ENCODE measurements around the gene IL17REL. TPM values are rescaled to one million over a fixed set of nuclear protein-coding genes. Genes with fewer than 3 reads are reported as not detected.

The IL17REL gene
- total RNA-seq, 1 experiment from 2014 or later, result not detected

DNA sequence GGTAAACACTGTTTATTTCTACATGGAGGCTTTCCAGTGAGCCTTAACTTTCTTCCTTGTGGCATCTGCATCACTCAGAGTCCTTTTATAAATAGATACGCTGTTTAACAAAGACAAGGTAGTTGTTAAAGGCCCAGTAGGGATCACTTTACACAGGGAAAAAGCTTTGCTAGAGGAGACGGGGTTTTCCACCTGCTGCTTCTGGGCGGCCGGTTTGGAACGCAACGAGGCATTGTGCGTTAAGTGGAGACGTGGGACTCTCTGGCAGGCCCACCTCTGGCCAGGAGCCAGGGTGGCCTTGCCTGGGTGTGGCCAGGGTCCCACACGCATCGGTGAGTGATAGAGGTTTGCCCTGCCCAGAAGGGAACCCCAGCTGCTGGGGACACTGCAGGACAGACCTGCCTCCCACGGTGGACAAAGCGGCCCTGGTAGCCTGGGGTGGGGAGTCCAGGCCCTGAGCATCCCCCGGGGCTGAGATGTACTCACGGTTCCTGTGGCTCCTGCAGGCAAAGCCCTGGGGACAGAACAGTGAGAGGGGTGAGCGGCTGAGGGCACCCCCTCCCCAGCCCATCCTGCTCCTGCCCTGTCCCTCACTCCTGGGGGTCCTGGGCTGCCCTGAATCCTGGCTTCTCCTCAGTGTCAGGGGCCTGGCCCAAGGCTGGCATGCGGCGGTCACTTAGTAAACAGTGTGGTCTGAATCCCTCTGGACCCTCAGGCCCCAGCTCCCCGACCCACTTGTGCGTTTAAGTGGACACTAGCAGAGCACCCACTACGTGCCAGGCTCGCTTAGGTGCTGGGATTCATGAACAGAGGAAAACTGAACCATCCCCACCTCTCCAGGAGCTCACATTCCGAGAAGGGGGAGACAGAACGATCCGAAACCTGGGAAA is 4.2 kb downstream of the IL17REL start:
- Histone ChIP-seq H3K27ac (no peak overlapping the region), H3K27me3 (peaks cover 38% of the 10 kb centered on the region), H3K4me1 (no peaks in the 10 kb centered on the region), H3K36me3 (no peaks in the 10 kb centered on the region), H3K9me3 (replicated peaks) (0 out of 2 replicates have a peak, but pooled peaks cover 2% of the 10 kb centered on the region), H3K4me3 (no peak overlapping the region)
- DNase-seq, result no peak

- H3K27me3 ChIP-seq, result peaks cover 34% of the 10 kb centered on the region
- DNase-seq, result no peak
- H3K27ac ChIP-seq, result no peak overlapping the region
- H3K4me1 ChIP-seq, result no peaks in the 10 kb centered on the region
- no peak overlapping the region for H3K4me3 ChIP-seq
- H3K9me3 ChIP-seq (replicated peaks), result 0 out of 2 replicates have a peak, but pooled peaks cover 2% of the 10 kb centered on the region
- no peaks in the 10 kb centered on the region for H3K36me3 ChIP-seq
Measured at GRCh38 chr22:50007057-50007511, 5.5 kb downstream of the IL17REL start.

GRCh38 chr22:50004918-50005317 is 7.6 kb downstream of the IL17REL start:
- peaks cover 21% of the 10 kb centered on the region for H3K27me3 ChIP-seq
- H3K27ac ChIP-seq, result no peak overlapping the region
- no peak overlapping the region for H3K4me3 ChIP-seq
- DNase-seq, result no peak
- no peaks in the 10 kb centered on the region for H3K36me3 ChIP-seq
- no peaks in the 10 kb centered on the region for H3K4me1 ChIP-seq
- 0 out of 2 replicates have a peak, but pooled peaks cover 2% of the 10 kb centered on the region for H3K9me3 ChIP-seq (replicated peaks)

DNA sequence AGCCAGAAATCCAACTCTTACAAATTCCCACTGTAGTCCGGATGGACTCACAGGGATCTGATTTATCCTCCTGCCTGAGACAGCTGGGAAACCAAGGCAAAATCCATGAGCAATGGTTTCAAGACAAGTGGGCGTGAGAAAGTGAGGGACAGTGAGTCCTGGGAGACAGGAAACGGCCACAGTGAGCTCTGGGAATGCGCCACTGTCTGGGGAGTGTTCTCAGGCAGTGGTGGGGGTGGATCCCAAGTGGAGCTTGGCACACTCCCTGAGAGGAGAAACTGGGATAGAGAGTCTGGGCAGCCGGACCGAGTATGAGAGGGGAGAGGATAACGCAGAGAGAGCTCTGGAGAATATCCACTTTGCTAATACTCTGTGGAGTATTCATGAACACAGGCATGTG is 9.8 kb downstream of the IL17REL start:
- no peaks in the 10 kb centered on the region for H3K36me3 ChIP-seq
- no peak for DNase-seq
- H3K4me3 ChIP-seq, result no peak overlapping the region
- H3K27ac ChIP-seq, result no peak overlapping the region
- no peaks in the 10 kb centered on the region for H3K4me1 ChIP-seq
- H3K27me3 ChIP-seq, result peaks cover 11% of the 10 kb centered on the region; the same call in 1 of the 2 replicates
- H3K9me3 ChIP-seq (replicated peaks), result 0 out of 2 replicates have a peak, but pooled peaks cover 2% of the 10 kb centered on the region

- Histone ChIP-seq H3K4me1 (no peaks in the 10 kb centered on the region), H3K9me3 (replicated peaks) (0 out of 2 replicates have a peak, but pooled peaks cover 2% of the 10 kb centered on the region), H3K36me3 (no peaks in the 10 kb centered on the region), H3K27me3 (0 out of 2 replicates have a peak, but pooled peaks cover 4% of the 10 kb centered on the region), H3K27ac (no peak overlapping the region), H3K4me3 (no peak overlapping the region)
- peak; percentile 14 to 47 for DNase-seq
Measured at GRCh38 chr22:50001388-50002231, 11.0 kb downstream of the IL17REL start.

DNA sequence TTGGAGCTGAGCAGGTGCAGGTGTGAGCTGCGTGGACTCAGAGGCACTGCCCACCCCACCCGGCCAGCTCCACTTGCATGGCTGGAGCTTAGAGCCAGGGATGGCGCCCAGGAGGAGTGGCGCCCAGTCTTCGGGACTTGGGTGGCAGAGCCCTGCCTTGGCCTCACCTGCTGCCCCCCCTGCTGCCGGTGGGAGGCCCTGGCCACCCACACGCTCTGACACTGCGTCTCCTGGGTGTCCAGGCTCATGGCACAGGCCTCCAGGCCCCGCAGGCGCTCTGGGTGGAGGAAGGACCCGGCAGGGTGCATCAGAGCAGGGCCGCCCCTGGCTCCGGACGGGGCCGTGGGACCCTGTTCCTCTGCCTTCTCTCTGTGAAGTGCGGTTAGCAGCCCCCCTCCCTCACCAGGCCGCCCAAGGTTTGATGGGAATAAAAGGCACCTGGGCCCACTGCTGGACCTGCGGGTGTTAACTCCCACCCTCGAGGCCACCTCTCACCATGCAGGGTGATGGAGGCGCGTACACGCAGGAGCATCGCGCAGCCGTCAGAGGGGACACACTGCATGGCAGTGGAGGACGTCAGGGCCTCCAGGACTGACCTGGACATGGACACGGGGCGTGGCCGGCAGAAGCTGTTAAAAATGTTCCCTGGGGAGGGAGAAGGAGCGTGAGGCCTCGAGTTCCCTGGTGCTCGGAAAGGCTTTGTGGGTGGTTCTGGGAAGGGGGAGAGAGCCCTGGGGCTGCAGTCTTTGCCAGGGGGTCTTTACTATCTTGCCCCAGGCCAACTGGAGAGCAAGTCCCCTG is 11.8 kb downstream of the IL17REL start:
- H3K27me3 ChIP-seq, result 0 out of 2 replicates have a peak, but pooled peaks cover 4% of the 10 kb centered on the region

GRCh38 chr22:49999946-50000586 is 12.5 kb downstream of the IL17REL start:
- Histone ChIP-seq H3K27me3 (0 out of 2 replicates have a peak, but pooled peaks cover under 1% of the 10 kb centered on the region), H3K9me3 (replicated peaks) (0 out of 2 replicates have a peak, but pooled peaks cover 2% of the 10 kb centered on the region), H3K36me3 (no peaks in the 10 kb centered on the region), H3K4me3 (no peak overlapping the region), H3K27ac (no peak overlapping the region), H3K4me1 (no peaks in the 10 kb centered on the region)
- no peak for DNase-seq

More for the DNA sequence above, 11.8 kb downstream of the IL17REL start:
- DNase-seq, result peak in 1 of 2 experiments; percentile 8
- Histone ChIP-seq H3K4me3 (no peak overlapping the region), H3K4me1 (no peaks in the 10 kb centered on the region), H3K36me3 (no peaks in the 10 kb centered on the region), H3K27ac (no peak overlapping the region), H3K9me3 (replicated peaks) (0 out of 2 replicates have a peak, but pooled peaks cover 2% of the 10 kb centered on the region)

DNA sequence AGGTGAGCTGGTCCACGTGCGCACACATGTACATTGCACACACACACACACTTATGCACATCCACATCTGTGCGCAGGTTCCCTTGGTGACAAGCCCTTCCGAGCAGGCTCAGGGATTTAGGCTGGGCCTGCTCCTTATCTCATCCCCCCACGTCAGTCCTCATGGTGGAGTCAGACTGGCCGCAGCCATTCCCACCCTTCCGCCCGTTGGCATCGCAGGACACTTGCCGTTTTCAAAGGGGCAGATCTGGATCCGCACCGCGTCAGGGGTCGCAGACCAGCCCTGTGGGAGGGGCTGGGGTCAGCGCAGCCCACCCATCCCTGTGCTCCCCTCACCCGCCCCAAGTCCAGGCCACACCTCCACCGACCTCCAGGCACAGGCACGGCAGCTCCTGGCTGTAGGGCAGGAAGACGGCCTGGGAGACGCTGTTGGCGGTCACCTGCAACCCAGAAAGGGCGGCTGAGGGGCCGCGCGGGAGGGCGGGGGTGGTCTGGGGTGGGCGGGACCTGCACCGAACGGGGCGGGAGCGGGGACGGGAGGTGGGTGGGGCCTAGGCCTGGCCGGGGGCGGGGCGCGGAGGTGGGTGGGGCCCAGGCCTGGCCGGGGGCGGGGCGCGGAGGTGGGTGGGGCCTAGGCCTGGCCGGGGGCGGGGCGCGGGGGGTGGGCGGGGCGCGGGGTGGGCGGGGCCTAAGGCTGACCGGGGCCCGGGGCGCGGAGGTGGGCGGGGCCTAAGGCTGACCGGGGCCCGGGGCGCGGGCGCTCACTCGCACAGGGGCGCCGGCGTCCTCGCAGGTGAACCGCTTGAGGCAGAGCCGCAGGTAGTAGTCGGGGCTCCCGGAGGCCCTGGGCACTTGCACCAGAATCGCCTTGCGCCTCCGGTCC is 13.3 kb downstream of the IL17REL start:
- H3K9me3 ChIP-seq (replicated peaks), result 0 out of 2 replicates have a peak, but pooled peaks cover 2% of the 10 kb centered on the region
- no peak overlapping the region for H3K4me3 ChIP-seq
- no peaks in the 10 kb centered on the region for H3K36me3 ChIP-seq
- H3K27me3 ChIP-seq, result no peaks in the 10 kb centered on the region
- DNase-seq, result no peak
- no peak overlapping the region for H3K27ac ChIP-seq
- H3K4me1 ChIP-seq, result no peaks in the 10 kb centered on the region

DNA sequence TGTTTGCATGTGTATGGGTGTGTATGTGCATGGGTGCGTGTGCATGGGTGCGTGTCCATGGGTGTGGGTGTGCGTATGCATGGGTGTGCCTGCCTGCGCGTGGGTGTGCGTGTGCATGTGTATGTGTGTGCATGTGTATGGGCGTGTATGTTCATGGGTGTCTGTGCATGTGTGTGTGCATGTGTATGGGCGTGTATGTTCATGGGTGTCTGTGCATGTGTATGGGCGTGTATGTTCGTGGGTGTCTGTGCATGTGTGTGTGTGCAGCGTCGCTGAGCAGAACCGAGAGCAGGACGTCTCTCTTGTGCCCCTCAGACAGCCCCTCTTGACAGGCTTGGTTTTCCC is 13.9 kb downstream of the IL17REL start:
- H3K27ac ChIP-seq, result no peak overlapping the region
- H3K4me3 ChIP-seq, result no peak overlapping the region
- H3K36me3 ChIP-seq, result no peaks in the 10 kb centered on the region
- H3K27me3 ChIP-seq, result no peaks in the 10 kb centered on the region
- no peak for DNase-seq
- H3K4me1 ChIP-seq, result no peaks in the 10 kb centered on the region
- 0 out of 2 replicates have a peak, but pooled peaks cover 1% of the 10 kb centered on the region for H3K9me3 ChIP-seq (replicated peaks)

GRCh38 chr22:49997932-49998717 is 14.4 kb downstream of the IL17REL start:
- no peaks in the 10 kb centered on the region for H3K9me3 ChIP-seq (replicated peaks)
- H3K36me3 ChIP-seq, result no peaks in the 10 kb centered on the region
- no peak overlapping the region for H3K27ac ChIP-seq
- H3K4me3 ChIP-seq, result no peak overlapping the region
- no peaks in the 10 kb centered on the region for H3K4me1 ChIP-seq
- no peaks in the 10 kb centered on the region for H3K27me3 ChIP-seq
- DNase-seq, result no peak

- DNase-seq, result no peak
- H3K27me3 ChIP-seq, result no peaks in the 10 kb centered on the region
- no peaks in the 10 kb centered on the region for H3K36me3 ChIP-seq
- H3K4me3 ChIP-seq, result no peak overlapping the region
- no peak overlapping the region for H3K27ac ChIP-seq
- H3K9me3 ChIP-seq (replicated peaks), result no peaks in the 10 kb centered on the region
- no peaks in the 10 kb centered on the region for H3K4me1 ChIP-seq
Measured at GRCh38 chr22:49997251-49997599, 15.3 kb downstream of the IL17REL start.

- H3K27me3 ChIP-seq, result no peaks in the 10 kb centered on the region
- DNase-seq, result no peak
Measured at GRCh38 chr22:49996518-49997250, 15.9 kb downstream of the IL17REL start.

More at GRCh38 chr22:49996518-49997250, 15.9 kb downstream of the IL17REL start:
- Histone ChIP-seq H3K36me3 (no peaks in the 10 kb centered on the region), H3K27ac (no peak overlapping the region), H3K4me3 (no peak overlapping the region), H3K4me1 (no peaks in the 10 kb centered on the region), H3K9me3 (replicated peaks) (no peaks in the 10 kb centered on the region)

Measured in SJCRH30 (cell line).